Right kidney (tissue), 9 donors: ENCODE measurements around the gene EXOSC5.
"Not testable (repeated sequence)": the region's sequence is repeated elsewhere in the genome, so short reads cannot be mapped to it uniquely, and the experiment has no call there.

Experiments used
- DNase-seq: peaks from one replicate; pipeline ENCODE4 v3.0.0-alpha.2; 2016
- long read RNA-seq, 8 donors: transcript quantifications; one replicate each; lab custom pipeline, GENCODE V29; 2026

EXOSC5 gene
- long read RNA-seq, donor 1, transcript EXOSC5-201 (6 exons, 1,118 nt), result major isoform, 14 of 15 reads
- long read RNA-seq, donor 1, partial matches to known transcripts, result 0 of 15 reads
- long read RNA-seq, donor 1, other reads (novel, unspliced or antisense), result 0 of 15 reads
- long read RNA-seq, donor 2, transcript EXOSC5-201 (6 exons, 1,118 nt), result major isoform, 9 of 10 reads
- long read RNA-seq, donor 2, partial matches to known transcripts, result 0 of 10 reads
- long read RNA-seq, donor 2, other reads (novel, unspliced or antisense), result 0 of 10 reads
- long read RNA-seq, donor 3, transcript EXOSC5-201 (6 exons, 1,118 nt), result major isoform, 7 of 7 reads
- long read RNA-seq, donor 3, partial matches to known transcripts, result 0 of 7 reads
- long read RNA-seq, donor 3, other reads (novel, unspliced or antisense), result 0 of 7 reads
- long read RNA-seq, donor 4, transcript EXOSC5-201 (6 exons, 1,118 nt), result major isoform, 8 of 8 reads
- long read RNA-seq, donor 4, partial matches to known transcripts, result 0 of 8 reads
- long read RNA-seq, donor 4, other reads (novel, unspliced or antisense), result 0 of 8 reads
- long read RNA-seq, donor 5, transcript EXOSC5-201 (6 exons, 1,118 nt), result major isoform, 21 of 21 reads
- long read RNA-seq, donor 5, partial matches to known transcripts, result 0 of 21 reads
- long read RNA-seq, donor 5, other reads (novel, unspliced or antisense), result 0 of 21 reads
- long read RNA-seq, donor 6, transcript EXOSC5-201 (6 exons, 1,118 nt), result major isoform, 11 of 11 reads
- long read RNA-seq, donor 6, partial matches to known transcripts, result 0 of 11 reads
- long read RNA-seq, donor 6, other reads (novel, unspliced or antisense), result 0 of 11 reads
- long read RNA-seq, donor 7, result 0 reads
- long read RNA-seq, donor 8, transcript EXOSC5-201 (6 exons, 1,118 nt), result major isoform, 16 of 17 reads
- long read RNA-seq, donor 8, partial matches to known transcripts, result 0 of 17 reads
- long read RNA-seq, donor 8, other reads (novel, unspliced or antisense), result 0 of 17 reads

GRCh38 chr19:41397086-41398049 lies at the start of gene EXOSC5, which contains the start of gene BCKDHA:
EXOSC5 (minus strand) TSS chr19:41397359; CDS start chr19:41397328, 31 bp downstream.
BCKDHA (plus strand) TSS chr19:41397818; CDS start chr19:41397828, 10 bp downstream.
- peak; percentile 100 for DNase-seq

DNA sequence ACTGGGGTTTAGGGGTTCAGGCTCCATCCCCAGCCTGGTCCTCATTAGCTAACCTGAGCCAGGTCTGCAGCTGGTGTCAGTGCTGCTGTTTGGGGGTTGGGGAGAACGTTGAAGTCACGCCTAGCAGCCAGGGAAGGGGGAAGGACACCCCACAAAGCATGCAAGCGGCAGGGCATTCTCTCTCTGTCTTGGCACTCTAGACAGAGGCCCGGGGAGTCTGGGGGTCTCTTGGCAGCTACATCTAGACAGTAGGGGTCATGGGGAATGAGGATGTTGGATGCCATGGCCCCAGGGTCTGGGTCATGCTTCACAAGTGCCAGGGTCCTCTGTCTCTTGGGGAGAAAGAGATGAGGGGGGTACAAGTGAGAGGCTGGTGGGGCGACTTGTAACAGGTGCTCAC lies 48.4 kb upstream of the EXOSC5 start:
- no peak for DNase-seq

DNA sequence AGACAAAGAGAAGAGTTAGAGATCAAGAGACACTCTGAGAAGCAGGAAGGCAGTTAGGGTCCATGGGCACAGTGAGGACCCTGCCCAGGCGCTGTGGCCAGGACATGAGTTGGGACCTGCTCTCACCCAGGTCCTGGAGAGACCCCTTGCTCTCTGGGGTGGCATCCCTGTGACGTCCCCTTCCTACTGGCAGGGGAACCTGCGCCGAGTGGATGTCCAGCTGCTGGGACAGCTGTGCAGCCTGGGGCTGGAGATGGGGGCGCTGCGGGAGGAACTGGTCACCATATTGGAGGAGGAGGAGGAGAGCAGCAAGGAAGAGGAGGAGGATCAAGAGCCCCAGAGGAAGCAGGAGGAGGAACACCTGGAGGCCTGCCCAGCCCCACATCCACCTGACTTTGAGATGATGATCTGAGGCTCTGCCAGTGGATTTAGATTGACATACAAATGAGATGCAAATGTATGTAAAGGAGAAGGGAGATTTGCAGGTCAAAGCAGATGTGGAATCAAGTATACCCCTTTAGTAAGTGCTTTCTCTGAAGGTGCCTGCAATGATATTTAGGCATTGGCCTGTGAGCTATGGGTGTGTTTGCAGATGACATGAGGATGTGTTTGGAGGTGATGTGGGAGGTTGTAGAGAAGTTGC lies 46.8 kb upstream of the EXOSC5 start:
- no peak for DNase-seq

DNA sequence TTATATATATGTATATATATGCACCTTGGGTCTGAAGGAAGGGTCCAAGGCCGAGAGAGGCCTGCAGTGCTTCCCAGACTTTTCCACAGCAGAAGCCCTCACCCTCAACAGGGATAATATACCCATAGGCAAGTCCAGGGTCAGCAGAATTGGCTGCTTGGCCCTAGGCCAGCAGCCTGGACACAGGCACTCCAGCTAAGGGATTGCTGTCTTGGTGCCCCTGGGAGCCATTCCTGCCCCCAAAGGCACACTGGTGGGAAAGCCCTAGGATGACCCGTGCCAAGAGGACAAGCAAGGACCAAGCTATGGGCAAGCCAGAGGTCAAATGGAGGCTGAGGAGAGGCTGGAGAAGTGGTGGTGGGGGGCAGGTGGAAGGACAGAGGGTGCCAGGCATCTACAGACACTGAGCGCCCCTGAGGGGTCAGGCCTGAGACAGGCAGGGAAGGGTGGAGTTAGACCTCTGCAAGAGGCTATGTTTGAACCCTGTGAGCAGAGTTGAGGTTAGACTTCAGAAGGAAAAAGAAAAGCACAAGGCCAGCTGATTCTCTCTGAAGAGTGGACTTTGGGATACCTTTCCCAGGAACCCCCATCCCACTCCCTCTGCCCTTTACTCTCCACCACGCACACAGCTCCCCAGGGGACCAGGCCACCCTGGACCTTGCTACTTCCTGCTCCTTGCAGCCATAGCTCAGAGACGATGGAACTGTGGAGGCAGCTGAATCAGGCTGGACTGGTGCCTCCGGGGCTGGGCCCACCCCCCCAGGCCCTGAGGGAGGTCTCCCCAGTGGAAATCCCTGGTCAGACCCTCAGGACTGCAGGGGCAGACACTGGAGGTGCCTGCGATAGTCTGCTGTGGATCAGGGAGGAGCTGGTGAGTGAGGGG lies 45.6 kb upstream of the EXOSC5 start, which contains the start of gene ERICH4:
Gene ERICH4, plus strand, starts transcription at position 684 of the 883 bp plus-strand sequence. Its CDS starts 14 bp downstream, at position 698.
- no peak for DNase-seq

DNA sequence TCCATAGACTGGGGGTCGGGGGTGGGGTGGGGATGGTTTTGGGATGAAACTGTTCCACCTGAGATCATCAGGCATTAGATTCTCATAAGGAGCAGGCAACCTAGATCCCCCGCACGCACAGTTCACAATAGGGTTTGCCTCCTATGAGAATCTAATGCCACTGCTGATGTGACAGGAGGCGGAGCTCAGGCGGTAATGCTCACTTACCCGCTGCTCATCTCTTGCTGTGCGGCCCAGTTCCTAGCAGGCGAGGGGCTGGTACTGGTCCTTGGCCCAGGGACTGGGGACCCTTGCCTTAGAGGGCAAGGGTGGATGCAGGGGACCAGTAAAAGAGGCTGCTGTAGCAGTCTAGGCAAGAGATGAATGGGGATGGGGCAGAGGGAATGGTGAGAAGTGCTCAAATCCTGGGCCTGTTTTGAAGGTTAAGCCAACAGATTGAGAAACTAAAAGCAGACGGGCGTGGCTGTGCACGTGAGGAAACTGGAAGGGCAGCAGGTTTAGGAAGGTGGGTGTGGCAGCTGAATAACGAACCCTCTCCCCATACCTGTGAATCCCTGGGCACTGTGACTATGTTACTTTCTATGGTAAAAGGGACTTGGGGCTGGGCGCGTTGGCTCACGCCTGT lies 44.3 kb upstream of the EXOSC5 start:
- DNase-seq, result no peak

GRCh38 chr19:41439441-41440222 lies 42.5 kb upstream of the EXOSC5 start, which contains the start of gene DMAC2:
DMAC2 (minus strand) TSS chr19:41439912; CDS start chr19:41439899, 13 bp downstream.
- peak; percentile 98 for DNase-seq

DNA sequence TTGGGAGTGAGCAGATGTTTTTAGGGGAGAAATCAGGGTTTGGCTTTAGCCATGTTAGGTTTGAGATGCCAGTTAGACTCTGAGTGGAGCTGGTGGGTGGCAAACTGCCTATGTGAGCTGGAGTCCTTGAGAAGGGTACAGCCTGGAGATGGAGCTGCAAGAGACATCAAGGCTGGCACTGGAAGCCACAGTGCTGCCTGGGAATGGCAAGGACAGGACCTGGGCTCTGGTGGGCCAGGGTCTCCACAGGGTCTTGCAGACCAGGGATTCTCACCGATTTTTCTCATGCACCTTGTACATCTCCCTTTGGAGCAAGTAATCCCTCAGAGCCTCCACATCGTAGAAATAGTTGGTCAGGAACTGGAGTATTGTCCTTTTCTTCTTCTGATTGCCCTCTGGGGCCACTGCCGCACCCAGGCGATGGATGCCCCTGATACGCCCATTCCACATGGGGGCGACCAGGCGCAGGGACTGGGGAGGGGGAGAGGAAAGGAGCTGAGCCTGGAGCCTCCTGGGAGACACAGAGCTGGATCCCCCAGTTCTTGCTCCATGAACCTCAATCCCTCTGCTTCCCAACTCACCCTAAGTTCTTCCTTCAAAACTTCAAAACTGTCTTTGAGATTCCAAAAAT lies 40.9 kb upstream of the EXOSC5 start:
- DNase-seq, result no peak

GRCh38 chr19:41436674-41436951 lies 39.5 kb upstream of the EXOSC5 start:
- no peak for DNase-seq

DNA sequence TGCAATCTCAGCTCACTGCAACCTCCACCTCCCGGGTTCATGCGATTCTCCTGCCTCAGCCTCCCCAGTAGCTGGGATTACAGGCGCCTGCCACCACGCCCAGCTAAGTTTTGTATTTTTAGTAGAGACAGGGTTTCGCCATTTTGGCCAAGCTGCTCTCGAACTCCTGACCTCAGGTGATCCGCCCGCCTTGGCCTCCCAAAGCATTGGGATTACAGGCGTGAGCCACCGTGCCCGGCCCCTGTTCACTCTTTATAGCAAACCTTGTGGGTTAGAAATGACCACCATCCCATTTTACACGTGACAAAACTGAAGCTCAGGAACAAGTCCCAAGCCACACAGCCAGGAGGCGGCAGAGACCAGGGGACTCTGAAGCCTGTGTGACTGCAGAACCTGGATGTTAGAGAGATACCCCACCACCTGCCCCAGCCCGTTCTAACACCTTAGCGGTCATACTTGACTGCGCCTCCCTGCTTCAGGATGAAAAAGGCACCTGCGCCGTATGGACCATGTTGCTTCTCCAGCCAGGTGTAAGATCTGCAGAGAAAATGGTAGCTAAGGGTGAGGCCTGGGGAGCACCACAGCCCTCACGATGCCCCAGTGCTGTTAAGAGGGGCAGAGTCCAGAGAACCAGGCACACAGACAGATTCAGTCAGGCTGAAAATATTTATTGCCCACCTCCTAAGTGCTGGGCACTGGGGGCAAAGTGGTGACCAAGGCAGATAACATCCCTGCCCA lies 38.9 kb upstream of the EXOSC5 start:
- no peak for DNase-seq

GRCh38 chr19:41435376-41435775 lies 38.2 kb upstream of the EXOSC5 start:
- DNase-seq, result not testable (repeated sequence)

GRCh38 chr19:41434450-41434849 lies 37.3 kb upstream of the EXOSC5 start:
- no peak for DNase-seq

DNA sequence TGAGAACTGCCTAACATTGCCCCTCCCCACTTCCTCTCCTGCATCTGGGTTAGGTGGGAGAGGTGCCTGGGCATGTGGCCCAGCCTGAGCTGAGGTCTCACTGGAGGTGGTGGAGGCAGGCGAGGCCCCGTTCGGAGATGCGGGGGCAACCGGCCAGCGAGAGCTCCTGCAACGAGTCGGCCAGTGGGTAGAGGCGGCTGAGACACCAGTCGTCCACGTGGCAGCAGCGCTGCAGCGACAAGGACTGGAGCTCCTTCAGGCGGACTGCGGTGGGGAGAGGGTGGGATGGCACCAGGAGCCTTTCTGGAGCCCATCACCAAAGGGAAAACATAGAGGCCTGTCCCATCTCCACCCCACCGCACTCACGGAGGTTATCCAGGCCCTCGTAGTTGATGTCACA lies 36.0 kb upstream of the EXOSC5 start:
- DNase-seq, result no peak

DNA sequence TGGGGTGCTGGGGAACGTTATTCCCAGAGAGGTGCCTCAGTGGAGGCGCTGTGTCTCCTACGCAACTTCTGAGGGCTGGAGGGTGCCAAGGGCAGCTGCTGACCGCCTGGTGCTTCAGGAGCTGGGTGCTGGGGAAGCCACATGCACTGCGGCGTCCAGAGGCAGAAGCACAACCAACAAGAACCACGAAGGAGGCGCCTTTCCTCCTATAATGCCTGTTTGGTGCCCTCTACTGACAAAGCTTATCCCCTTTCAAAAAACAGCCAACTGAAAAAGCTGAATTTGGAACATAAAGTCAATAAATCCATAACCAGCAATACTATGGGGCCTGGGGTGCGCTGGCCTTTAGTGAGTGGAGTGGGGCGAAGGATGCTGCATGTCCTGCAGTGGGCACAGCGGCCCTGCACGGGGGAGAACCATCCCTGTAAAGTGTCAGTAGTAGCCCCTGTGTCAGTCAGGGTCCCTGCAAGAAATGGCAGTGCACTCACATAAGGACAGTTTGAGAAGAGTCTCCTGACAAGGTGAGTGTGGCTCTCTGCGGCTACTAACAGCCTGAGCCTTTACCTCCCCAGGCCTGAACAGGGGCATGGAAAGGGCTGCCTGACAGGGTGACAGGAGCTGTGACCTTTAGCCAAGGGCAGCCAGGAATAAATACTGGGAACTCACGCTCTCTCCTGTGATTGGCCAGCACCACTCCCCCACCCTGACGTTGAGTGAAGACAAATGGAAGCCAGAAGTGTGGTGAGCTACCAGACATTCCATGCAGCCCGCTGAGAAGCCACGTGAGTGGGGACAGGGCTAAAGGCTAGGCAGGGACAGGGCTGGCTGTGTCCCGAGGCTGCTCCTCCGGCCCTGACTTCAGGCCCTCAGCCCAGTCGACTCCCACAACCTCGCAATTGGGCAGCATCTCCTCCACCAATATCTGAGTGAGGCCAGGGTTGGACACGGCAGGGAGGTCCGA lies 34.5 kb upstream of the EXOSC5 start:
- no peak for DNase-seq

DNA sequence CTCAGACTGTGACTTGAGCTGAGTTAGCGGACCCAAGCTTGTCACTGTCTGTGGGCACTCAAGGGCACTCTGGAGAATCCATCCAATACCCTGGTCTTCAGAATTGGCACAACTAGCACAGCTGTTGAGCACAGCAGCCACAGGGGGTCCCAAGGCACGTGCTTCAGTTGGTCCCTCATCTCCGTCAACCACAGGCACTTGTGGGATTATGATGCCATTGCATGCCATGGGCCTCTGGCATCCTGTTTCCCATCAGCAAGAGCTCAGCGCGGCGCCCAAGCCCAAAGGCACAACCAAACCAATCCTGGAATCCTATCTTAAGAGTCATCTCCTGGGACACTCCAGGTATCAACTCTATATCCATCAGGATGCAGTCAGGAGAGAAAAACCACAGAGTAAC lies 33.8 kb upstream of the EXOSC5 start:
- no peak for DNase-seq

DNA sequence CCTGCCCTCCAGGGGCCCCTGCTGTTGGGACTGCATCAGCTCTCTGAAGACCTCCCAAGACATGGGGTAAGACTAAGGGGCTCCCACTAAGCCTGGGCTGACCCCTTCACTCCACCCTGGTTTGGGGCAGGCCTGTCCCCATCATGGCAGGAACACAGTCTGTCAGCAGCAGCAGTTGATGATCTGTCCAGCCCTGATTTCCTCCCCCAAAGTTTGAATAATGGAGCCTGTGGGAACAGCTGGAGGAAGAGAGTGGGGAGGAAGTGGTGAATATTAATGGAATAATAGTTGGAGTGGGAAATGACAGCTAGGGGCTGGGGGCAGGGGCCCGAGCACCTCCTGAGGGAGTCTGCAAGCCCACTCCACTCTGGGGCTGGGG lies 31.3 kb upstream of the EXOSC5 start:
- DNase-seq, result no peak
